Ascending aorta (tissue), 2 donors: Measurements from ENCODE around the gene NCKAP5. TPM values are rescaled to one million over a fixed set of nuclear protein-coding genes. Genes with fewer than 3 reads are reported as not detected.
"Not testable (repeated sequence)": the region's sequence is repeated elsewhere in the genome, so short reads cannot be mapped to it uniquely, and the experiment has no call there.

Experiments used
- DNase-seq, 2 donors: peaks; one replicate each; pipeline ENCODE4 v3.0.0-alpha.2; 2019; ENCODE audit warnings: low spot score in 2 of 2
- H3K27ac ChIP-seq, 2 donors: fragments of 200-600 bp; sonication (generic); one replicate each; pipeline ENCODE4 v1.5.1; 2016 to 2017; ENCODE audit warnings: mild to moderate bottlenecking in 1 of 2
- H3K27me3 ChIP-seq: fragments of 200-600 bp; sonication (generic); one replicate; pipeline ENCODE4 v1.5.1; 2017
- H3K36me3 ChIP-seq, 2 donors: fragments of 200-600 bp; sonication (generic); one replicate each; pipeline ENCODE4 v1.5.1; 2016
- H3K4me1 ChIP-seq, 2 donors: fragments of 200-600 bp; sonication (generic); one replicate each; pipeline ENCODE4 v1.5.1; 2016 to 2017; ENCODE audit warnings: mild to moderate bottlenecking in 1 of 2
- H3K4me3 ChIP-seq, 2 donors: fragments of 200-600 bp; sonication (generic); one replicate each; pipeline ENCODE4 v1.5.1; 2016 to 2017; ENCODE audit warnings: mild to moderate bottlenecking in 1 of 2
- H3K9me3 ChIP-seq, 2 donors: fragments of 200-600 bp; sonication (generic); one replicate each; pipeline ENCODE4 v1.5.1; 2016
- intact Hi-C: fragments of 100-400 bp; cut with DNase I; formaldehyde crosslinking; loops from one replicate; pipeline ENCODE4 v1.15.1; 2023
- total RNA-seq: library from RNA; depleted of rRNA; stranded (reverse); fragments of >200 nt; gene quantifications from one replicate; pipeline ENCODE4 v1.1.0, GENCODE V29; 2016
- TF ChIP-seq, protein P1 (sequence below), 3 experiments: fragments of 200-600 bp in 2 of 3; fragments of 450-650 bp in 1 of 3; sonication (generic) in 2 of 3; IDR thresholded peaks; one replicate each; pipeline ENCODE4 v1.5.1; 2016 to 2019; ENCODE audit warnings: antibody characterized with exemption in 3 of 3, mild to moderate bottlenecking in 1 of 3, moderate library complexity in 1 of 3

Gene NCKAP5
- total RNA-seq, 1 donor from 2014 or later, result 0.75 TPM

GRCh38 chr2:132814651-132815050 lies 753.6 kb downstream of the NCKAP5 start:
- intact Hi-C loops, result no loop called here
- TF ChIP-seq, protein P1, sequence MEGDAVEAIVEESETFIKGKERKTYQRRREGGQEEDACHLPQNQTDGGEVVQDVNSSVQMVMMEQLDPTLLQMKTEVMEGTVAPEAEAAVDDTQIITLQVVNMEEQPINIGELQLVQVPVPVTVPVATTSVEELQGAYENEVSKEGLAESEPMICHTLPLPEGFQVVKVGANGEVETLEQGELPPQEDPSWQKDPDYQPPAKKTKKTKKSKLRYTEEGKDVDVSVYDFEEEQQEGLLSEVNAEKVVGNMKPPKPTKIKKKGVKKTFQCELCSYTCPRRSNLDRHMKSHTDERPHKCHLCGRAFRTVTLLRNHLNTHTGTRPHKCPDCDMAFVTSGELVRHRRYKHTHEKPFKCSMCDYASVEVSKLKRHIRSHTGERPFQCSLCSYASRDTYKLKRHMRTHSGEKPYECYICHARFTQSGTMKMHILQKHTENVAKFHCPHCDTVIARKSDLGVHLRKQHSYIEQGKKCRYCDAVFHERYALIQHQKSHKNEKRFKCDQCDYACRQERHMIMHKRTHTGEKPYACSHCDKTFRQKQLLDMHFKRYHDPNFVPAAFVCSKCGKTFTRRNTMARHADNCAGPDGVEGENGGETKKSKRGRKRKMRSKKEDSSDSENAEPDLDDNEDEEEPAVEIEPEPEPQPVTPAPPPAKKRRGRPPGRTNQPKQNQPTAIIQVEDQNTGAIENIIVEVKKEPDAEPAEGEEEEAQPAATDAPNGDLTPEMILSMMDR (IDR thresholded peaks at IDR 0.05), result no peak
- no peak overlapping the region for H3K27ac ChIP-seq
- no peak for DNase-seq
- no peaks in the 10 kb centered on the region for H3K9me3 ChIP-seq
- H3K27me3 ChIP-seq, result no peaks in the 10 kb centered on the region
- no peaks in the 10 kb centered on the region for H3K36me3 ChIP-seq
- no peaks in the 10 kb centered on the region for H3K4me1 ChIP-seq
- no peak overlapping the region for H3K4me3 ChIP-seq

GRCh38 chr2:132813422-132813821 lies 754.8 kb downstream of the NCKAP5 start:
- intact Hi-C loops, result no loop called here
- Histone ChIP-seq H3K4me3 (no peak overlapping the region), H3K4me1 (no peaks in the 10 kb centered on the region), H3K36me3 (no peaks in the 10 kb centered on the region), H3K27ac (no peak overlapping the region), H3K27me3 (no peaks in the 10 kb centered on the region), H3K9me3 (no peaks in the 10 kb centered on the region)
- TF ChIP-seq, protein P1 (IDR thresholded peaks at IDR 0.05), result no peak
- DNase-seq, result no peak

DNA sequence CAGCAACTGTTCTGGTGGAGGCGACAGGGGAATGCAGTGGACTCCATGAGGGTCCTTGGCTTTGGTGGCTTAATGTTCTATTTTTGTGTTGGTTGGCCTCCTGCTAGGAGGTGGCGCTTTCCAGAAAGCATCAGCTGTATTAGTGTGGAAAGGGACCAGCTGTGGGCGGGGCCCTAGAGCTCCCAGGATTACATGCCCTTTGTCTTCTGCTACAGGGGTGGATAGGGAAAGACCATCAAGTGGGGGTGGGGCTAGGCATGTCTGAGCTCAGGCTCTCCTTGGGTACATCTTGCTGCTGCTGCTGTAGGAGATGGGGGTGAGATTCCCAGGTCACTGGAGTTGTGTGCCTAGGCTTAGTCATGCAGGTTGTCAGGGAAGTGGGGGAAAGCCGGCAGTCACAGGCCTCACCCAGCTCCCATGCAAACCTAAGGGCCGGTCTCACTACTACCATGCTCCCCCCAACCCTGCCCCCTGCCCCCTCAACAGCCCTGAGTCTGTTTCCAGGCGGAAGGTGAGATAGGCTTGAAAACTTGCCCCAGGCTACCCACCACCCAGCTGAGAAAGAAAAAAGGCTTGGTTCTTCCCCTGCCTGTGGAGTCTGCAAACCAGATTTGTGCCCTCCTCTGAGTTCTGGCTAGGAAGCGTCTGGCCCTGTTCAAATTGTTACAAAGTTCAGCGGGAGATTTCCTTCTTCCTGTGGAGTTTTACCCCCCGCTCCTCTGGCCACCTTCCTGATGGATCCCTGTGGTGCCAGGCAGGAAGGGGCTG lies 756.9 kb downstream of the NCKAP5 start:
- H3K27ac ChIP-seq, result no peak overlapping the region
- H3K36me3 ChIP-seq, result no peaks in the 10 kb centered on the region
- no peaks in the 10 kb centered on the region for H3K9me3 ChIP-seq

GRCh38 chr2:132809962-132810361 lies 758.3 kb downstream of the NCKAP5 start:
- intact Hi-C loops, H3K27me3 ChIP-seq, H3K27ac ChIP-seq, H3K9me3 ChIP-seq, DNase-seq, H3K4me3 ChIP-seq, H3K36me3 ChIP-seq, H3K4me1 ChIP-seq: not testable (repeated sequence)

More for the DNA sequence above, 756.9 kb downstream of the NCKAP5 start:
- Histone ChIP-seq H3K4me1 (no peaks in the 10 kb centered on the region), H3K27me3 (no peaks in the 10 kb centered on the region), H3K4me3 (no peak overlapping the region)
- TF ChIP-seq, protein P1 (IDR thresholded peaks at IDR 0.05), result no peak
- intact Hi-C loops, result no loop called here
- DNase-seq, result no peak

DNA sequence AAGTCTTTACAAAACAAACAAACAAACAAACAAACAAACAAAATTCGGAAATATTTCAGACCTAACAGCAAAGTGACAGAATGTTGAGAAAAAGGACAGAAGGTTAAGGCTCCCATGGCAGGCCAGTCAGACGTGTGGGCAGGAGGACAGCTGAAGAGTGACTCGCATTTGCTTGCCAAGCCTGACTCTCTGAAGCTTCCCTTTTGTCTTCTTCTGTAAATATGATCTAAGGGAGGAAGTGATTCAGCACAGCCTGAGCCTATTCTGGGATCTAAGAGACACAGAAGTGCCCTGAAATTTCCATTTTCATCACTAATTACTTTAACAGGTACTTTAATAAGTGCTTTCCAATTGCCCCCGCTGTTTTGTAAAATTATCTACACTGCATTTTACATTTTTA lies 764.2 kb downstream of the NCKAP5 start:
- Histone ChIP-seq H3K9me3 (no peaks in the 10 kb centered on the region), H3K36me3 (no peaks in the 10 kb centered on the region), H3K4me1 (no peaks in the 10 kb centered on the region), H3K27me3 (no peaks in the 10 kb centered on the region), H3K27ac (no peak overlapping the region), H3K4me3 (no peak overlapping the region)
- intact Hi-C loops, result no loop called here
- no peak for DNase-seq
- TF ChIP-seq, protein P1 (IDR thresholded peaks at IDR 0.05), result no peak

DNA sequence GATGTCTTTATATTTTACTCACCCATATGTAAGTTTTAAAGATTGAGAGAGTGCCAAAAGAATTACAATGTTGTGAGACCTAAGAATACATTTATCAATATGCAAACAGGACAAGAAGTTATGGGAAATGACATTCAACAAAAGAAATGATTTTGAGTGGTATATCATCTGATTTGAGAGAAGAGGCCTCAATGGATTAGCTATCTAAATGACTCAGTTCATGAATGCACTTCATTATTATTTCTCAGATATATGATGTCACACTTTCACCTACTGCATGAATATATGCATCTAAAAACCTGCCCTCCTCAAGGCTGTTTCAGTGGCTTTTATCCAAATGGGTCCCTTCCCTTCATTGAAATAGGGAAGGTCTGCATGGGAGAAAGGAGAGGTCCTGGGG lies 769.9 kb downstream of the NCKAP5 start:
- H3K9me3 ChIP-seq, result no peaks in the 10 kb centered on the region
- DNase-seq, result no peak
- H3K4me1 ChIP-seq, result no peaks in the 10 kb centered on the region
- H3K4me3 ChIP-seq, result no peak overlapping the region
- no peaks in the 10 kb centered on the region for H3K27me3 ChIP-seq
- intact Hi-C loops, result no loop called here
- H3K36me3 ChIP-seq, result no peaks in the 10 kb centered on the region
- TF ChIP-seq, protein P1 (IDR thresholded peaks at IDR 0.05), result no peak
- H3K27ac ChIP-seq, result no peak overlapping the region
